ENCODE measurements around the gene BCCIP.

DNA sequence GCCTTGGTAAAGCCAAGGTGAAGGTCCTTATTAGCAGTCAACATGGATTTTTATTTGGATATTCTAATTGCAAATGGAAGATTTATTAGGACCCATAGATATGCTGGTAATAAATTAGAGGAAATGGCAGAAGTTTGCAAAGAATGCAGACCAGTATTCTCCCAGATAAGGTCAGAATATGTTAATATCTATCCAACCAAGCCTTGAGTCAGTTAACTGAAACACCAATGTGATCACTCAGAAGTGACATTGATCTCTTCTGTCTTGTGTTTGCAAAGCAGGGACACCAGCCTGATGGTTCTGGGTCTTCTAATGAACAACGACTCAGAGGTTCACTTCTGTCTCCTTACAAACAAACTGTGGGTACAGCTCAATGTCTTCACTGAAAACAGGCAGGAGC lies 21.8 kb upstream of the BCCIP start:
- TF ChIP-seq, protein P1, sequence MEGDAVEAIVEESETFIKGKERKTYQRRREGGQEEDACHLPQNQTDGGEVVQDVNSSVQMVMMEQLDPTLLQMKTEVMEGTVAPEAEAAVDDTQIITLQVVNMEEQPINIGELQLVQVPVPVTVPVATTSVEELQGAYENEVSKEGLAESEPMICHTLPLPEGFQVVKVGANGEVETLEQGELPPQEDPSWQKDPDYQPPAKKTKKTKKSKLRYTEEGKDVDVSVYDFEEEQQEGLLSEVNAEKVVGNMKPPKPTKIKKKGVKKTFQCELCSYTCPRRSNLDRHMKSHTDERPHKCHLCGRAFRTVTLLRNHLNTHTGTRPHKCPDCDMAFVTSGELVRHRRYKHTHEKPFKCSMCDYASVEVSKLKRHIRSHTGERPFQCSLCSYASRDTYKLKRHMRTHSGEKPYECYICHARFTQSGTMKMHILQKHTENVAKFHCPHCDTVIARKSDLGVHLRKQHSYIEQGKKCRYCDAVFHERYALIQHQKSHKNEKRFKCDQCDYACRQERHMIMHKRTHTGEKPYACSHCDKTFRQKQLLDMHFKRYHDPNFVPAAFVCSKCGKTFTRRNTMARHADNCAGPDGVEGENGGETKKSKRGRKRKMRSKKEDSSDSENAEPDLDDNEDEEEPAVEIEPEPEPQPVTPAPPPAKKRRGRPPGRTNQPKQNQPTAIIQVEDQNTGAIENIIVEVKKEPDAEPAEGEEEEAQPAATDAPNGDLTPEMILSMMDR (IDR thresholded peaks at IDR 0.05; ENCODE audit: insufficient read depth, low read length, poor library complexity, severe bottlenecking) = no peak
- no peak for TF ChIP-seq EZH2phosphoT487 (conservative IDR thresholded peaks at IDR 0.05; ENCODE audit: low read length)

Measured in SU-DHL-6 (cell line).